GM19324 (cell line): ENCODE data around the gene TSC22D1.
"Not testable (repeated sequence)": the region's sequence is repeated elsewhere in the genome, so short reads cannot be mapped to it uniquely, and the experiment has no call there.

ENCODE experiments used
- ATAC-seq: cut with Tn5 transposase; IDR thresholded peaks from one replicate; pipeline ENCODE4 v1.9.1; 2021; ENCODE audit warnings: mild to moderate bottlenecking, moderate library complexity; ENCODE audit not compliant: unreplicated experiment, low FRiP score

Gene TSC22D1

DNA sequence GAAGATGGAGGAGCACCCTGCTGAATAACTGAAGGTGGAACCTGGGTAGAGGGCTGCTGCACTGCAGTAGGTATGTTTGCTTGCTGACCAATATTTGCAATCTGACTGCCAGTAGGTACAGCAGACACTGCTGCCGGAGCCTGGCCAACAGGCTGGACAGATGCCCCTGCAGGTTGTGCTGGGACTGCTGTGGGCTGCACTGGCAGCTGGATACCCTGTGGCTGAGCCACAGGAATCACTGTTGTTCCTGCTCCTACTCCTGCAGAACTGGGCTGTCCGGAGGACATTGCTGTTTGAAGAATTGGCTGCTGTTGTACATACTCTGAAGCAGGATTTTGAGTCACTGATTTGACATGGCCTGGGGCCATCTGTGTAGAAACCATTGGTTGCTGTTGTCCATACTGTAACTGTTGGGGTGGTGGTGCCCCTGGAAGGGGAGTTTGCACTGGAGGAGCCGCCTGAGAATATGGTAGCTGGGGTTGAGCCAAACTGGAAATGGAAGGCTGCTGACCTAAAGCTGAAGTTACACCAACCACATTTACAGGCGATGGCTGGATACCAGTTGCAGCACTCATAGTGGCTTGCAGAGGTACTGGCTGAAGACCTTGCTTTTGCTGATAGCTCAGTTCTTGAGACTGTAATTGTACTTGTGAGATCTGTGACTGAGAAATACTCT is 2.2 kb downstream of the TSC22D1 start:
- ATAC-seq, result no peak

DNA sequence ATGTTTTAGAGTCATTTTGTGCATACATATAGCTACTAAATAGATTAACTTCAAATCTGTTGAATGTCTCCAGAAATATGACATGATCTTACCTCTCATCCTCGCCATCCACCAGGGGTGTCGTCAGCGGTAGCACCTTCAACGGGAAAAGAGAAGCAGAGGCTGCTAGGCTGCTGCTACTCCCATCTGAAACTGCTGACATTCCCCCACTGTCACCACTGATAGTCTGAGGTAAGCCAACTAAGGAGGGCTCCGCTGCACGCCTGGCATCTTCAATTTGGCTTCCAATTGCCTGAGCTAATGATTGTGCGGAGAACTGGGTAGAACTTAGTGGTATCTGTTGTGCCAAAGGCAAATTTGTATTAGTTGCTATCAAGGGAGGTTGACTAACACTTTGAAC is 3.1 kb downstream of the TSC22D1 start:
- ATAC-seq, result no peak

DNA sequence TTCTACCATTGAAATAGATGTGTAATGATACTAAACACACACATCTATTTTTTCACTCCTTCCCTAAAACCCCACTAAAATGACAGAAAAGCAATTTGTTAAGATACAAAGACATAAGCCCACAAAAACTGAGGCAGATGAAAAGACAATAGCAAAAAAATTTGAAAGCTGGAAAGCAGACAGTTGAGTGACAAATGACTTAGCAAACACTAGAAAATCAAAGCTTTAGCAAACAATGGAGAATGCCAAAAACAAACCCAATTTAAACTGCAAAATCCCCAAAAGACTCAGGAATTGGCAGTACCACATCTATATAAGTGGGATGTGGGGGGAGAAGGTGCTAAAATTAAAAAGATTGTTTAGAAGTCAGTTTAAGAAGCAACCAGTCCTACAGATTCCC is 9.5 kb downstream of the TSC22D1 start:
- no peak for ATAC-seq

DNA sequence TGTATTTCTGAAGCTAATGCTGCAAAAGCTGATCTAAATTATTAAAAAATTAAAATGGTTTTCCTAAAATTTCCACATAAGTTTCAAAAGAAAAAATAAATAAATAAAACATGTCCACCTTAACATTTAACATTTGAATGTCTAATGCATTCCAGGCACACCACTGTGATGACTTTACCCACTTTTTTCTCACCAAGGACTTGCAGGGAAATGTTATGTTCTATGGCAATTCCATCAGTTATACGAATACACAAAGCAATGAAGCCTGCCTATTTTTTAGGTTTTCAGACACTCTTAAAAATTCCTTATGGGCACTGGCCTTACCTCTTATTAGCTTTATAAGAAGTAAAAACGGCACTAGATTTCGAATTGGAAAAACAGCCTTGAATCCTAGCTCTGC is 10.2 kb downstream of the TSC22D1 start:
- no peak for ATAC-seq

DNA sequence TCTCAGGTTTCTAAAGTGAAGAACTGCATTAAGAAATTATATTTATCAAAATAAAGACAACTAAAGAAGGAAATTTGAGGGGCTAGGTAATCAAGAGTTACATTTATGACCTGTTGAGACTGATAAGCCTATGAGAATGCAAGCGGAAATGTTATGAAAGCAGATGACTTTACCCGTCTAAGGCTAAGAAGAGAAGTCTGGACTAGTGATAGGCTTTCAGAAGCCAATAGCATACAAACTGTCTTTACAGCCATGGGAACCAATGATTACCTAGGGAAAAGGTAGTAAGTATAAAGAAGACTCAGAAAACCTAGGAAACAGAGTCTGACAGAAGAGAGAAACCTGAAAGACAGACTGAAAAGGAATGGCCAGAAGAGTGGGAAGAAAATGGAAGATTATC is 11.2 kb downstream of the TSC22D1 start:
- ATAC-seq, result no peak

DNA sequence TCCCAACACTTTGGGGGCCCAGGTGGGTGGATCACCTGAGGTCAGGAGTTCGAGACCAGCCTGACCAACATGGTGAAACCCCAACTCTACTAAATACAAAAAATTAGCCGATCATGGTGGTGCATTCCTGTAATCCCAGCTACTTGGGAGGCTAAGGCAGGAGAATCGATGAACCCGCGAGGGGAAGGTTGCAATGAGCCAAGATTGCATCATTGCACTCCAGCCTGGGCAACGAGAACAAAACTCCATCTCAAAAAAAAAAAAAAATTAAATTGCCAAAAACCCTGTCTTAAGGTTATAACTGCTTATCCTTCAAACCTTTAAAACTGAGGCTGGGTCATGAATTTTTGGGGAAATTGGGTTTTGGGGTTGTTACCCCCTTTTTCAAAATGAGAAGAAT is 13.3 kb downstream of the TSC22D1 start:
- not testable (repeated sequence) for ATAC-seq

DNA sequence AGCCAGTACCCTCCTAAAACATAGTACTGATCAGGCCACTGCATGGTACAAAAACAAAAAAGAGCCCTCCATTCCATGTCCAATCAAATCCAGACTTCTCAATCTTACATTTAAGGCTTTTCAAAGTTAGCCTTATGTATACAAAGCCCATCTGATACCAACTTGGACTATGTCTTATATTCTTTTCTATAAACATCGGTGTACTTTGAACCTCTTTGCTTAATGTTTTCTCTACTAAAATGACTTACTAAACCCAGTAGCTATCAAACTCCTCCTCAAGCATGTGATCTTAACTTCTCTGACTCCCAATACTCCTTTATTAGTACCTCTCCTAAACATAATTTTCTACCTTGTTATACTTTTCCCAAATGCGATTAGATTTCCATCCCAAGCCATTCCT is 14.8 kb downstream of the TSC22D1 start:
- ATAC-seq, result no peak

DNA sequence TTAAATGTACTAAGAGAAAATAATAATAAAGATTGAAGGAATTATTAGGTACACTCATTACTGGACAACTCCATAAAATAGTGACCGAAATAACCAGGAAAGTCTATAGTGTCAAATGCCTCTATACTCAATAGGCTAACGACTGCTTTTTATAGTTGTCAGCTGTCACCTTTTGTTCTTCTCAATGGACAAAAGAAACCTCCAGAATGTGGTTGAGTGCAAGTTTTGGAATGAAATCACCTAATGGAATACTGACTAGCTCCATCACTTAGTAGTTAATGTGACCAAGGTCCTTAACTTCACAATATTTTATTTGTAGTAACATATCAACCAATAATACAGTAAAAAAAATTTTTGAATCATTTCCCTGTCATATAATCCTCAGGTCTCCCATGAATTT is 18.1 kb downstream of the TSC22D1 start:
- ATAC-seq, result no peak

DNA sequence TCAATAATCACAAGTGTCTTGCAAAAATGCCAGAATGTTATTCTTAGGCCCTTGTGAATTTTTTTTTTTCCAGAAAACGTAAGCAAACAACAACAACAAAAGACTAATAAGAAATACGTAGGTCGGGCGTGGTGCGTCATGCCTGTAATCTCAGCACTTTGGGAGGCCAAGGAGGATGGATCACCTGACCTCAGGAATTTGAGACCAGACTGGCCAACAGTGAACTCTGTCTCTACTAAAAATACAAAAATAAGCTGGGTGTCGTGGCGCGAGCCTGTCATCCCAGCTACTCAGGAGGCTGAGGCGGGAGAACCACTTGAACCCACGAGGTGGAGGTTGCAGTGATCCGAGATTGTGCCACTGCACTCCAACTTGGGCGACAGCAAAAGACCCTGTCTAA is 20.9 kb downstream of the TSC22D1 start:
- no peak for ATAC-seq

DNA sequence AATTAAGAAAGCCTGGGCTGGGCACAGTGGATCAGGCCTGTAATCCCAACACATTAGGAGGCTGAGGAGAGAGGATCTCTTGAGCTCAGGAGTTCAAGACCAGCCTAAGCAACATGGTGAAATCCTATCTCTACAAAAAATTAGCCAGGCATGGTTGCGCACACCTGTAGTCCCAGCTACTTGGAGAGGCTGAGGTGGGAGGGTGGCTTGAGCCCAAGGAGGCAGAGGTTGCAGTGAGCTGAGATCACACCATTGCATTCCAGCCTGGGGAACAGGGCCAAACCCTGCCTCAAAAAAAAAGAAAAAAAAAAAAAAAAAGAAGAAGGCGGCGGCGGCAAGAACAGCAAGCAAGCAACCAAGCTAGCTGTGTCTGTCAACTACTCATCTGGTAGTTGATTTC is 26.7 kb downstream of the TSC22D1 start:
- ATAC-seq, result no peak

DNA sequence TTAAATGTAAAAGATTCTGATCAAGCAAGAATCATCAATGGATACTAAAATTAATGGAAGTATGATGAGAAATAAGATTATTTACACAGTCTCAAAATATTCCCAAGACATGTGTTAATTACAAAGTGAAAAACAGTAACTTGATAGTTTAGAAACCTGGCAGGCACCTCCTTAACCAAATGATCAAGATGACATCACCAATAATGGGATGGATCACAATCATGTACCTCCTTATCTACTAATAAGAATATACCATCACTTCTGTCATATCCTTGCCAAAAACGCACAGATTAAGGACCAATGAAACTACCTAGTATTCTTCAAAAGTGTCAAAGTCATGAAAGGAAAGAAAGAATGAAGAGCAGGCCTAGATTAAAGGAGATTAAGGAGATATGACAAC is 30.0 kb downstream of the TSC22D1 start:
- no peak for ATAC-seq

DNA sequence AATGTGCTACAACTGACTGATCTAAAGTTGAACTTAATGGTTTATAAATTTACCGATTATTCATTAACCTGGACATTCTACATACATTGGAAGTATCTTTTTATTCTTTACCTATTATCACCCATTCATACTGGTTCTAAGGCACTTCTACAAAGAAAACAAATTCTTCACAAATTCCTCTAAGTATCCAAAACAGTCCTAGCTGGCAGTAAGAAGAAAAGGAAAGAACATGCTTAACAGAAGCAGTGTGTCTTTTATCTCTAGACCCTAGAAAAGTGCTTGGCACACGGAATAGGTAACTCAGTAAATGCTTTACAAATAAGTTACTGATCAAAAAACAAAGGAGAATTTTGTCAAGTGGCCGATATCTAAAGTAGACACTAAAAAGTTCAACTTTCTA is 32.8 kb downstream of the TSC22D1 start:
- ATAC-seq, result no peak

DNA sequence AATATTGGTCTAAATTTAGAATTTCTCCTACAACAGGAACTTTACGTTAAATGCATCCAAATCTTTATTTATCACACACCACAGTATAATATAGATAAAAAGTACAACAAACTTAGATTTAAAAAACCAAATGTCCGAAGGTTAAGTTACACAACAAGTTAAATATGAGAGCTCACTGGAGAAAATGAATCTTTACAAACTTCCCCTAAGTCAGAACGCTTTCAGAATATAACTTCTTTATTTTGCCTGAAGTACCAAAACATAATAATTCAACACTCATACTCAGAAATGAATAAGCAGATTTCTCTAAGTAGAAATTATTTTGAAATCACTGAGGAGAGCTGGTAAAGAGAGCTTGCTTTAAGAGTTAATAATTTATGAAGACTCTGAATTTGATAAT is 33.8 kb downstream of the TSC22D1 start:
- ATAC-seq, result no peak

DNA sequence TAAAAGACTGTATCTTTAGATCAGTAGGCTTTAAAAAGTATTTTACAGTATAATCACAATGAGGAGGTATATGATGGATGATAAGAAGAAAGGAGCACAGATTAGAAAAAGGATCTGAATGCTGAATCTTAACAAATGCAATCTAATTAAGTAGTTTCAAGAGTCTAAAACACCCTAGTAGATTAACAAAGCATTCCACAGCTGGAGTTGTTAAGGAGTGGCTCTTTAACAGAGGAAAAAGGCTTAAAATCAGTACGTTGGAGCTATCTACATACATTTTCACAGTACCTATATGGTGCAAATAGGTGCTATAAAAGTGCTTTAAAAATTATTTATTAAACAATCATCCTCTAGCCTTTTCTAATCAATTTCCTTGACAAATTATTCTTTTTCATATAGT is 34.5 kb downstream of the TSC22D1 start:
- ATAC-seq, result no peak

DNA sequence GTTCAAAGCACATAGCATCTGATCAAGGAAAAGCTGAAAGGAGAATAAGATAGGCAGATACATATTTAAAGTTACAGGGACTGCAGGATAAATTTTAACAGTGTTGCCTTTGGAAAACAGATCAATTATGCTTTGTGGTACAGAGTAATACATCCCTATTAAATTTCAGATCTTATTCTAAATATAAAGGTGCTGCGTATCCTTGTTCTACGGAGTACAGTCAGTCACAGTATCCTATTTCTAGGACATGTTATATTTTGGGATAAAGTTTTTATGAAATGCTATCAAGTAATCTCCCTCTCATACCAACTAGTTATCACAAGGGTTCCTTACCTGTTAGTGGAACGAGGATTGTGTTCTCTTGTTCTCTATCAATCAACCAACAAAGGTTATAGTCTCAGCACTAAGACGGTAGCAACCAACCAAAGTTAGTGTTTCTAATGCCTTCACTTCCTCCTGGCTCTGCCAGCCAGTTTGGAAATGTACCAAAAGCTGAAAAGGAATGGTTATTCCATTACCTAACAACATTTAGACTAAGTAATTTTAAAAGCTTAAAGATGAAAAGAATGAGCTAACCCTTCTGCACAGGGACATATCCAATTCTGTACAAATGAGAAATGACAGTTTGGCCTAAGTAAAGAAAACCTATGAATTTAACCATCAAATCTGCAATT is 35.2 kb downstream of the TSC22D1 start:
- ATAC-seq, result no peak

DNA sequence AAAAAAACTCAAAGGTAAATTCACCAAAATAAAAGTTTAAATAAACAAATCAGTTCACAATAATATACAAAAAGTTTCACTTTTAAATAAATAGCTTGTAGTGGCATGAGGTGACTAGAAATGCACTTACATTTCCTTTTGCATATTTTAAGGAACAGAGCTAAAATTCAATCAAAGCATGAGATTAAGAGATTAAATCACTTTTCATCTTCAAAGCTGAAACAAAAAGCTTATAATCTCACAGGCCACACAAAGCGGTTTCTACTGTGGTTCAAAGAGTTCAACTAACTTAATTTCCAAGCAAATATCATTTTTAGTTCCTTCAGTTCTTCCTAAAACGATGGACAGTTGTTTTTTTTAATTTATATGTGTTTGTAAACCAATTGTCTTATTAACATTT is 38.9 kb downstream of the TSC22D1 start:
- no peak for ATAC-seq

DNA sequence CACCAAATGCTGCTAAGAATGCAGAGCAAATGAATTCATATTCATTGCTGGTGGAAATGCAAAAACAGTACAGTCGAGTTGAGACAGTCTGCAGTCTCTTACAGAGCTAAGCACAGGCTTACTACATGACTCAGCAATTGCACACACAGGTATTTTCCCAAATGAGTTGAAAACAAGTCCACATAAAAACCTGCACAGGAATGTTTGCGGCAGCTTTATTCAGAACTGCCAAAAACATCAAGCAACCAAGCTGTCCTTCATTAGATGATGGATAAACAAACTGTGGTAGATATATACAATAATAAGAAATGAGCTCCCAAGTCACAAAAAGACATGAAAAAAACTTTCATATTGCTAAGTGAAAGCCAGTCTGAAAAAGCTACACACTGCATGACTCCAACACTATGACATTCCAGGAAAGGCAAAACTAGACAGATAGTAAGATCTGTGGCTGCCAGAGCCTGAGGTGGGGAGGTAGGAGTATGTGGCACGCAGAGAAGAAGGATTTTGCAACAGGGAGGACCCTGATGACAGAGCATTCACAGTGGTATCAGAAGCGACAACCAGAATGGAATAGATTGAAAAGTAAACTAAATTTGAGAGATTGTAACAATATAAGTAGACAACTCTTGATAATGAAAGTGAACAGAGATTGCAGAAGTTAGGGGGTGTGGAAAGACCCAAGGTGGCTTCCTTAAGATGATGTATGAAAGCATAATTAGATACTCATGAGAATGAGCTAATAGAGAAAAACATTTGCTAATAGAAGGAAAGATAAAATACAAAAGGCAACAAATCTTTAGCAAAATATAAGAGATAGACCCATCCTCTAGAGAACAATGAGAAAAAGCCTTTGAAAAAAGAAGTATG is 52.7 kb downstream of the TSC22D1 start:
- no peak for ATAC-seq

DNA sequence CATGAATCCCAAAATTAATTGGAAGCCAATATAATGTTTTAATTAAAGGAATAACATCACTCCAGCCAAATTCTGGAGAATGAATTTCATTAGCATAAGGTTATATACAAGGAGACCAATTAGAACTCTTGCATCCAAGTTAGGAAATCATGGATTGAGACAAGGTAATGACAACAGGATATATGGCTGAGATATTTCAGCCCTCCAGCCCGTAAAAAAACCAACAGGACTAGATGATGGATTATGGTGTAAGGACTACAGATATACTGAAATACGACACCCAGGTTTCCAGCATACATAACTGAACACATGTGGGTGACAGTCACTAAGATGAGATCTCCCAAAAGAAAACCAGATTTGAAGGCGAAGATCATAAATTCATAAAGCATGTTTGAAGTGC is 56.5 kb downstream of the TSC22D1 start:
- no peak for ATAC-seq

DNA sequence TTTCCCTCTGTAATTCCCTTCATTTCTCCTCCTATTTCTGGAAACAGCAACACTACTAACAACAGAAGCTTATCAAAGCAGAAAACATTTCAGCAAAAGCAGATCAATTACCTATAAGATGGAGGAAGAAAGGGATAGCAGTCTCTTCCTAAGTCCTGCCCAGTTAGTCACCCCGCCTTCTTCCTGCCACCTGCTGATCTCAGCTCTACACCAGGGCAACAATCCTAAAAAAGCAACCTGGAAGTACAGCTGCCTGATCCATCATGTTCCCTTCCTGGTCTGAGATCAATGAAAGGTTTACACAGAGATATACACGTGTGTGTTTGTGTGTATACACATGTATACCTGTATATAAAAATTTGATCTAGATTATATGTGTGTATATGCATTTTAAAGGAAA is 59.4 kb downstream of the TSC22D1 start:
- ATAC-seq, result no peak

DNA sequence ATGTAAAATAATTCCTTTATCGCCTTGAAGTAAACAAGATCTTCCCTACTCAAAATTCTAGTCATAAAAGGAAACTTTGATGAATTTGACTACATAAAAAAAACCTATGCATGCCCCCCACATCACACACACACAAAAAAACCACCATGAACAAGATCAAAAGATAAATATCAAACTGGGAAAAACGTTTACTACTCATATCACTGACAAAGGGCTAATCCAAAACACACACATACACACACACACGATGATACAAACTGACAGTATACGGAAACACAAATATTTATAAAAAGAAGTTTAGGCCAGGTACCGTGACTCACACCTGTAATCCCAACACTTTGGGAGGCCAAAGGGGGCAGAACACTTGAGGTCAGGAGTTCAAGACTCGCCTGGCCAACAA is 61.9 kb downstream of the TSC22D1 start:
- no peak for ATAC-seq

DNA sequence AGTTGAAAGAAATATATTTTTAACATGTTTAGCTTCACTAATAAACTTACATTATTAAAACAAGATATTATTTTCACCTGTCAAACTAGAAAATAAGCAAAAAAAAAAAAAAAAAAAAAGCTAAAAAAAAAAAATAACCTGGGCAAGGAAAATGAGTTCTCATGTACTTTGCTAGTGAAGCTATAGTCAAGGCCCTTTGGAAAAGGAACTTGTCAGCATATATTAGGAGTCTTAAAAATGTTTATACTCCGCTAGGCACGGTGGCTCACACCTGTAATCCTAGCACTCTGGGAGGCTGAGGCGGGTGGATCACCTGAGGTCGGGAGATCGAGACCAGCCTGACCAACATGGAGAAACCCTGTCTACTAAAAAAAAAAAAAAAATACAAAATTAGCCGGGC is 66.3 kb downstream of the TSC22D1 start:
- ATAC-seq, result not testable (repeated sequence)
